RPMI8226 (cell line): ENCODE data around the gene ZFC3H1.

Experiments
- DNase-seq: peaks from one replicate; pipeline ENCODE4 v3.0.0-alpha.2; 2015

ZFC3H1 gene

DNA sequence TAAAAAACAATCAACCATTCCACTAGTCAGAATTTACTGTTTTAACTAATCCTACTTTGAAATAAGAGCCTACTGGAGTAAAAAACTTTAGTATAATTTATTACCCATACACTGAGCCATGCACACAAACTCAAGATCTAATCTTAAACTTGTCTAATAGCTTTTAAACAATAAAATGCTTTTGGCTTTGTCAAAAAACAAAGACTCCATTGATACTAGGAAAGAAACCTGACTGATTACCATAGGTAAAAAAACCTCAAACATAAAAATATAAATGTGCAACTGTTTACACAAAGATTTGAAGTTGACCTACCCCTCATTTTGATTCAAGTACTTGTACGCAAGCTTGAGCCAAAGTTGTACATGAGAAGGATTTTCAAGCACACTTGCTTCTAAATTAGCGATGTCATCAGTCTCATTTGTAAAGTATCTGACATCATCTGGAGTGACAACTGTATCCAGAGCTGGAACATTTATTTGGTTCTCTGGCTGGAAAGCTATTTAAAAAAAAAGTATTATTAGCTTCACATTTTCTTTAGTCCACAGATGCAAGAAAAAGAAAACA is 36.1 kb downstream of the ZFC3H1 start:
- DNase-seq: no peak

DNA sequence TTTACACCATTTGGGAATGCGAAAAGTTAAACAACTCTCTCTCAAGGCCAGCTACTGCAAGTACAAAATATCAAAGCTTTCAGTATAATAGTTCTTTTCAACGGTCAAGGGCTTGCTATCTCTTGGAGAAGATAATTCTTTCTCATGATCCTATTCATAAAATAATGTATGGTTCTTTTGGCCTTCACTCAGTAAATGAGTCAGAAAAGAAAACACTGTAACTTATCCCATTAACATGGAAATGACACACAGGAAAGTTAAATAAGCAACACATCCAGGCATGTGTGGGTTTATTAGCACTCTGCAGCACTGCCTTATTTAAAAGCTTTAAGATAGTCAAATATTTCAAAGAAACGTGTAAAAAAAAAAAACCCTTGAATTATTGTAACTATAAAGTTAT is 36.9 kb downstream of the ZFC3H1 start:
- no peak for DNase-seq

DNA sequence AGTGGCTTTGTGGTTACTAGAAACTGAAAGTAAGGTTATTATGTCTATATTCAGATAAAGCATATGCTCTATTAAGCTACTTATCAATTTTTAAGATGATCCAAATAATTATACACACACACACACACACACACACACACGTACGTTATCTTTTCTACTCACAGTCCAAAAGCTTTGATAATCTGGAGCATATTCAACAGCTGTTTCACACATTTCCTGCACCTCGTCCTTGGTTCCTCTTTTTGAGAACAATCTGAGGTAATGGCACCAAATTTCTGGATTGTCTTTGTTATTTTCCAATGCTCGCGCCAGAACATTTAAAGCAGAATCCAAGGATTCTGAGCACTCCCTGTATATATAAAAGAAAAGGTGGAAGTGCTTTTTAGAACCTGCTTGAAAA is 37.5 kb downstream of the ZFC3H1 start:
- DNase-seq: peak; percentile 45

DNA sequence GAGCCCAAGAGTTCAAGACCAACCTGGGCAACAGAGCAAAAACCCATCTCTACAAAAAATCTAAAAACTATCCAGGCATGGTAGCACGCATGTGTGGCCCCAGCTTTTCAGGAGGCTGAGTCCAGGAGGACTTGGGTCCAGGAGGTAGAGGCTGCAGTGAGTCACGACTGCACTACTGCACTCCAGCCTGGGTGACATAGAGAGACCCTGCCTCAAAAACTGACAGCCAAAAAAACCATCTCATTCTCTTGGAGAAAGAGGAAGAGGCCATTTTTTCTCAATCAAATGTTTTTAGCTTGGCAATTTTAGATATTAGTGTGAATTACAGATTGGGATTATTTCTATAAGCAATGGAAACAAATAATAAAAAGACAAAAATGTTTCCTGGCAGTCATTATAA is 38.2 kb downstream of the ZFC3H1 start:
- no peak for DNase-seq

DNA sequence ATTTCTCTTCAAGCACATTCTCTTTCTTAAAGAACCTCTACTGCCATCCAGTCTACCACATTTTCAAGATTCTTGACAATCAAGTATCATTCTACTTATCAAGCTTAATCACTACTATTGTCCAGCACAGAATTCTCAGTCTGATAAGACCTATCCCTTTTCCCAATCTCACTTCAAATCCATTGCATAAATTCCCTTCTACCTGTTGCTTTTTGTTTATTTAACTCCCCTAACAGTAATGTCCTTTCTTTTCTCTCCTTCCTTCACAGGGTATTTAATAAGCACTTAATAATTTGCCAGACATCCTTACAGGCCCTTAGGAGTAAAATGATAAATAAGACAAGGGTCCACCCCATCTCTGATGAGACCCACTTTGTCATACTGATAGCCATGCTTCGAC is 41.7 kb downstream of the ZFC3H1 start:
- no peak for DNase-seq

DNA sequence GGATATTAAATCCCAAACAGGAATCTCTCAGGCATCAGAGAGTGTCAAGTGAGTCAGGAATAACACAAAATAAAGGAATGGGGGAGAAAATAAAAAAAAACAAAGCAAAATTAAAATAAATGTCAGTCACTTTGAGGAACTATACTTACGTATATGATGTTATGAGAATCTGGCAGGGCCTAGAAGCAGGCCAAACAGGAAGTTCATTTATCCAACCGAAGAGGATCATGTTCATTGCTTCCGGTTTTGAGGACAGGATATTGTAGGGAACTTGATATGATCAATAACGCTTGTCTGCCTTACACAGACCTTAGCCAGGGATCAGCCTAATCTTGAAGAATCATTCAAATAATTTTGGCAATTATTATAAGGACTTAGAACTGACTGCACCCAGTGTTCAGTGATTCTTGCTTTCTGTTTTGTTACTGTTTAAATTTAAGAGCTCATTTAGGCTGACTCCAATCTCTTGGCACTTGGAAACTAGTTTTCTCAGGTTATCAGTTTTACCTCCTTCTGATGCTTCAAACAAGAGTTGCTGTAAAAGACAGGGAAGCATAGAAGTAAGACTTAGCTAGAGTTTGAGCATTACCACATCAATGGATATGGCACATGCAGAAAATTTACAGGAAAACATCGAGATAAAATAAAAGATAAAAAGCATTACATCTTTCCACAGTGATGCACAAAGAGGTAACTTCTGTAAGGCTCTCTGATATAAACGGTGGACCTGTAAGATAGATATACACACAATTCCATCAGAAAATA is 53.4 kb downstream of the ZFC3H1 start:
- no peak for DNase-seq

DNA sequence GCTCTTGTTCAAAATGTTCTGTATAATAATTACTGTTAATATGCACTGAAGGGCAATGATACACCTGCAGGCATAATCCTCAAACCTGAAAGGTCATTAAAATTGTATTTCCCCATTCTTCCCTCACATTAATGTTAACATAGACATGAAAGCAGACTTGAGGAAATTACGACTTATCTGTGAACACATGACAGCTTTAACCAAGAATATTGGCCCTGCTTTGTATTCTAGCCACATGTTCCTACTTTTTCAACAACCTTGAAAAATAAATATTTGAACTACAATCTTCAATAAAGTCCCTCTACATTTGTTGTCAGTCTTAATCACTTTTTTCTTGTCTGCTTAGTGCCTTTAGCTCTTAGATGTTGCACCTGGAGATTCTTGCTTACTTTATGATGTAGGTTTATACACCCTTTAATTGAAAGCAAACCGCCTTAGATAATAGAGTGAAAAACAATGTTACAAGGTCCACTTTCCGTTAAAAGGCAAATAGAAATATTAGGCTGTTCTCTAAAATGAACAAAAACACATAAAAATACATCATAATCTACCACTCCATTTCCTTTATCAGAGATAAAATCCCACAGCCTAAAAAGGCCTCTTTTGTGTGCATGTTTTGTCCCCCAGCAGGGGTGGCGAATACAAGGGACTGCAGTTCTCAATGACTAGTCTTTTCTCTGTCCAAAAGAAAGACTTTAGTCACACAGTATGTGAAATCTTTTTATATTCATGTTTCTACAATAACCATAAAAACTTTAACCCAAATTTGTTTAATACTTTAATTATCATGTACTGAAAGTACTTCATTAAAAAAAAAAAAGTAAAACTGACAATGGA is 55.9 kb downstream of the ZFC3H1 start:
- no peak for DNase-seq

DNA sequence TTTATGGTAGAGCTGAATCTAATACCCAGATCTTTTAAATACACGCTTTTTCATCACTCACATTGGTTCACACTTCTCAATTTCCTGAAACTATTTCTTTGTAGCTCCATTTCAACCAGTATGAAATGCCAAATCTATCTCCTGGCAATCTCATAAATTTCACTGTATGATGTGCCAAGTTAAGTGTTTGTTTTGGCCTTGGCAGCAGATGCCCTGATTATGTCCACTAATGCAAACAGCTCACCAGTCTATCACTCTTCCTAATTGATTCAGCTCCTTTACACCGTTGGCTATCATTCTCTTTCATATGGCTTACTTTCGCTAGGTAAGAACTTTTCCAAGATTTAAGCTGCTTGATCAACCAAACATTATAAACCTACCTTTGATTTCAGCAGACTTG is 58.6 kb downstream of the ZFC3H1 start:
- DNase-seq: no peak

DNA sequence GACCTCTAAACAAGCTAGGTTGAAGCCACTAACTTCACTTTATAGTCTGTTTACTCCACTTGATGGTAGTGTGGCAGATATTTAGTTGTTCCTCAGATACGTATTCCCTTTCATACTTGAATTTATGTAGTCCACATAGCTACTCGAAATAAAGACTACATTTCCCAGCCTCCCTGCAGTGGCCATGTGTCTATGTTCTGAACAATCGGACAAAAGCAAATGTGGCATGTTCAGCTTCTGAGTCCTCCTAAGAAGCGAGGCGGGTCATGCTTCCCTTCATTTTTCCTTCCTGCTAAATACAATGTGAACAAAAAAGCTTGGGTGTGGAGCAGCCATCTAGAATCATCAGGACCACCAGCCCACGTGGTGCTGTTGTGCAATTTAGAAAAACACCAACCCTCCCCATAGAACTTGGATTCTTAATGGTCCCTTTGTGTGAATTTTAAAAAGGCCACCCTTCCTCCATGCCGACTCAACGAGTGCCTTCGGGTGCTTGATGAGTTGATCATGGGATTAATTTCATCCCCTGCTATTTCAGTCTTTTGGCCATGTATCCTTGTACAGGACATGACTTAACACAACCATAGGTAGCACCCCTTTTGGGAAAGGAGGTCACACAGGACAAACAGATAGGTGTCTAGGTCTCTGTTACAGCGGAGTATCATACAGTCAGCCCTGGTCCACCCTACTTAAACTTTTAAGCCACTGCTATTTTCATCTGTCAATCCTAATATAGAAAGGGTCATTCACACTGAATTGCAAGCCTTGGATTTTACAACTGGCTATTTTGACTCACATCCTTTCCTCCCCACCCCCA is 60.7 kb downstream of the ZFC3H1 start:
- no peak for DNase-seq

DNA sequence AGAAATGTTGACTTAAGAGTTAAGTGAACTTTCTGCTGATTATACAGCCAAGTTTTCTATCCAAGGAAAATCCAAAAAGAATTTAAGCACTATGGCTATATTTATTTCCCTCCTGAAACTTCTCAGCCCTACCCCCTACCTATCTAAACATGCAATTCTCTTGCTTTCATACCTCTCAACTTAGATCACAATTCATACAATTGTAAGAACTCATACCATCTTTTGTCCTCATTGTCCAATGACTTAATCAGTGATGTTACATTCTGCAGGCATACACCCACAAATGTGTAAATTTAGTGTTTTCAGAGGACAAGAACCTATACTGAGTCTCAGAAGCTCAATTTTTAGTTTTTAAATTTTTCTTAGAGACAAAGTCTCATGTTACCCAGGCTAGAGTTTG is 62.1 kb downstream of the ZFC3H1 start:
- DNase-seq: no peak

DNA sequence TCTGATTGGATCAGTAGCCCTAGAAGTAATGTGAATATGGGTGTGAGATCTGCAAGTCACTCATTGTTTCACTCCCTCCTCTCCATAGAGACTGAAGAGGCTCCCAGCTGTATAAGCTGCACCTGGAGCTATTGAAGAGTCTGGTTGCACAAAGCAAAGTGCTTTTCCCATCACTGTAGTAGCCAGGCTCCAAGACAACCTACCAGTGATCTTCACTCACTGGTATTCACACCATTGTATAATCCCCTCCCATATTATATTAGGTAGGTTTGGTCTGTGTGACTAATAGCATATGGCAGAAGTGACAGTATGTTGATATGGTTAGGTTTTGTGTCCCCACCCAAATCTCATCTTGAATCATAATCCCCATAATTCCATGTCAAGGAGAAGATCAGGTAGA is 64.4 kb downstream of the ZFC3H1 start:
- DNase-seq: no peak

DNA sequence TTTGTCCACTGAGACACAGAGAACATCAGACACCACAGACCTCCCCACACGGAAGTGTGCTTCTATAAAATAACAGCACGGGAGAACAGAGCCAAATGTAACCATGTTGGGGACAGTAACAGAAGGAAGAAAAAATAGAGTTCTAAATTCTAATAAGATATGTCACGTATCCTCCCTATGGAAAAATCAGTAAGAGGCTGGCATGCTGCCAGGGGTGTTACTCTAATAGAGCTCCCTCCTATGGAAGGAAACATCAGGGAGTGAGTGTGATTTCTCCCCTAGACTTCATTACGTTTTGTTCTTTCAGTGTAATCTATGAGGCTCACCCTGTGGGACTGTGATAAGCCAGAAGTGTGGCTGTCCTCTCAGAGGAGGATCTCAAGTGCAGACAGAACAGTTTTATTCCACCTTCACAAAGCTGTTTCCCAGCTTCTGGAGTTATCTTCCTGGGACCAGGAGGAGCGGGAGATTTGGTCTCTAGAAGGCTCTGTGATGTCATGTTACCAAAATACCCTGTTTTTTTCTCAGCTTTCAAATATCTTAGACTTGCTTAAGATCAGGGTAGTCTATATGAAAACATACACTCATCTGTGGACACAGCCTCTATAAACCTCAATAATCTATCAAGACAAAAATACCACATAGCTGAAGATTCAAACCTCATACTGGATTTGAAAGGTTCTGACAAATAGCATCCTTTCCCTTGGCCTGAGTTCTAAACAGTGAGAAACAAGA is 69.3 kb downstream of the ZFC3H1 start:
- DNase-seq: no peak

DNA sequence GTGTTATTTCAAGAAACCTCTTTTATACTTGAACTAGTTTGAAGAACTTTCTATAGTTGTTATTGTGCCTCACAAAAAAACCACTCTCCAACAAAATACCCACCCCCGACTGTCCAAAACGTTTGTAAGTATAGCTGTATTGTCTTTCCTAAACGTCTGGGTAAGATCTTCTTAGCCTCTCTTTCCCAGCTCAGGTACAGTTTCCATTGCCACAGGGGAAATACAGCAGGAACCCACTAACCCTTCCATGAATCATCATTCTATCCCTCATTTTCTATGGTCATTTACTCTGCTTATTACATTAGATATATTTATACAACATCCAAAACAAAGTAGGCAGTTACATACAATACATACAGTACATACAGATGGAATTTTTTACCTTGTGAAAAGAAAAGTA is 70.8 kb downstream of the ZFC3H1 start:
- no peak for DNase-seq

DNA sequence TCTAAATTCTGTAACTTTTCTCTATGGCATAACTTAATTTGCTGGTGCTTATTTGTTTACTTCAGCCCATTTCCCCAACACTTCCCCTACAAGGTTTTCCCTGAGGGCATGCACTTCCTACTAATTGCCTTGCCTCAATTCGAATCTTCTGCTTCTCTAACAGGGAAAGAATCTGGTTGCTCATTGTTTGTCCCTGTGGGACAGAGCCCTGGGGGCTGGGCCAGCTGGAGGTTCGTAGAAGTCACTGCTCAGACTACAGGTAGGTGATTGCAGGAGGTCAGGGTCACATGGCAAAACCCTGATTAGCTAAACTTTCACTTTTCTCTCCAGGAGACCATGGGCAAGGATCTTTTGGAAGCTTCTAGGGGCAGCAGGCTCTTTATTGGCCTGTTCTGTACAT is 72.0 kb downstream of the ZFC3H1 start:
- DNase-seq: no peak

DNA sequence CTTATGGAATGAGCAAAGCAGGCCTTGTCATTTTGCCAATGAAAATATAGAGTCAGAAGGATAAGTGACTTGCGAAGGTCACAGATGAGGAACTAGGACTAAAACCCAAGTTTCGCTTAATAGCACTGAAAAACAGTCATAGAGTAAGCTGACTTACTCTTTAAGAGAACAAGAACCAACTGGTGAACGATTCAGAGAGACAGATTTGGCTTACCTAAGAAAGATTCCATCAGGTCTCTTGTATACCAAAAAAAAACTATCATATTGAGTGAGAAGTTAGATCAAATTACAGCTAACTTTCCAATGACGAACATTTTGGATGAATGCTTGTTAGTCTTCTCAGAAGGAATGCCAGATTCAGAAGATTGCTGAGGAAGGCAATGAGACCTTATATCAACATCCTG is 74.2 kb downstream of the ZFC3H1 start:
- DNase-seq: peak; percentile 64

DNA sequence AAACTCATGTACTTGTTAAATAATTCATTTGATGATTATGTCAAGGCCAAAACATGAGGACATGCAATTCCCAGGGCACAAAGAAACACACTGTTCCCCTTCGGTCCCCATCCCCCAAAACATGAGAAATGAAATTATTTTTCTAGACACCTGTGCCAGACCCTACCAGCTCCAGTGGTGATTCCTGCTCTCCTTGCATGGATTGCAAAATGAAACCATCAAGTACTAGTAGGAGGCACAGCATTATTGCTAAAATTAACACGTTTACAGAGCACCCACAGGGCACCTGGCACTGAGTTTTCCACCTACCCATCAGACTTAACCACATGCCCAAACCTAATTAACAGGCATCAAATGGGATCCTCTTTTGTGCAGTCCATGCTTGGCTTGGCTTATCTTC is 76.6 kb downstream of the ZFC3H1 start:
- no peak for DNase-seq

DNA sequence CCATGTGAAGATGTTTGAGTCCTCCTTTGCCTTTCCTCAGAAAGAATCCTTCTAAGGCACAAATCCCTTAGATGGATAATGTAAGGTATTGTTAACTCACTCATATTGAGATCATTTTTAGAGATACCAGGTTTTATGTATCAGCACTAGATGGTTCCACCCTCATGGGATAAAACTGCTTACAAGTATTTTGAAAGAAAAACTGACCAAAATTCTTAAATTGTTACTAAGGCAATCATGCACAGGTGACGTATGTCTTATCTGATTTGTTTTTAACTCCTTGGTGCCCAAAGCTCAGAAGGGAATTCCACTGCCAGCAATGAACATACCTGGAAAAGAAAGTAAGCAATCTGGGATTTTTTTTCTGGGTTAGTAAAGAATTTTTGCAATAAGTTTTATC is 78.4 kb downstream of the ZFC3H1 start:
- DNase-seq: no peak

DNA sequence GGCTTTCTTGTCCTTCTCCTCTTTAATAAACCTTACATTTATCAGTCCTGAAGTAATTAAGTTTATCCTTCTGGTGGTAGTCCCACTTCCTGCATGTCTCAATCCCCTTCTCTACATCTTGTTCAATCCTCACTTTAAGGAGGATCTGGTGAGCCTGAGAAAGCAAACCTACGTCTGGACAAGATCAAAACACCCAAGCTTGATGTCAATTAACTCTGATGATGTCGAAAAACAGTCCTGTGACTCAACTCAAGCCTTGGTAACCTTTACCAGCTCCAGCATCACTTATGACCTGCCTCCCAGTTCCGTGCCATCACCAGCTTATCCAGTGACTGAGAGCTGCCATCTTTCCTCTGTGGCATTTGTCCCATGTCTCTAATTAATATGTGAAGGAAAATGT is 79.3 kb downstream of the ZFC3H1 start:
- DNase-seq: no peak

DNA sequence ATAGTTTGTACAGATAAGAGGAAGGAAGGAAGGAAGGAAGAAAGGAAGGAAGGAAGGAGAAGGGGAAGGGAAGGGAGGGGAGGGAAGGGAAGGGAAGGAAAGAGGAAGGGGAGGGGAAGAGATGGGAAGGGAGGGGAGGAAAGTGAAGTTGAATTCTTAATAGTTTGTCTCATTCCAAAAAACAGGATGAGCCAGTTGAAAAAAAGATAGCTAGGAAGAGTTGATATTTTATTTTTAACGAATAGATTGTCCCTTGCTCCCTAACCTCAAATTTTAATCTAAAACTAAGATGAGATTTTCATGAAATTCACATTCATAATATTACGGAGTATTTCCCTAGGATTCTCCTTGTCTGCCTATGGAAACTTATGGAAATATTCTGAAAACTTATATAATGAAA is 80.7 kb downstream of the ZFC3H1 start:
- no peak for DNase-seq

DNA sequence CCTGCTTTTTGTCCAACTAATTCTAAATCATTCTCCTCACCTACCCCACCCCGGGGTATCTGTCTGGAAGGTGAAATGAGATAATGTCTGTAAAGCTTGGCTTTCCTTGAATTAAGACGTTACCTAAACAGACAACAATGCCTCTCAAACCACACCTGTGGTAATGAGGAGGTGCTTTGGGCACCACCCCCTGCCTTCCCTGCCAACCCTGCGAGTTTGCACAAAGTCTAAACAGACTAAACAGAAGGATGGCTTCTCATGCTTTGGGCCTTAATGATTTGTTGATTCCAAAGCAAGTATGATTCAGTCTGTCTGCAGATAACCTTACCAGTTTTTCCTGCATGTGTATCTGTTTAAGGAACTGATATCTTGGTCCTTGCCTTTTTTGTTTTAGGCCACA is 82.4 kb downstream of the ZFC3H1 start:
- DNase-seq: no peak

DNA sequence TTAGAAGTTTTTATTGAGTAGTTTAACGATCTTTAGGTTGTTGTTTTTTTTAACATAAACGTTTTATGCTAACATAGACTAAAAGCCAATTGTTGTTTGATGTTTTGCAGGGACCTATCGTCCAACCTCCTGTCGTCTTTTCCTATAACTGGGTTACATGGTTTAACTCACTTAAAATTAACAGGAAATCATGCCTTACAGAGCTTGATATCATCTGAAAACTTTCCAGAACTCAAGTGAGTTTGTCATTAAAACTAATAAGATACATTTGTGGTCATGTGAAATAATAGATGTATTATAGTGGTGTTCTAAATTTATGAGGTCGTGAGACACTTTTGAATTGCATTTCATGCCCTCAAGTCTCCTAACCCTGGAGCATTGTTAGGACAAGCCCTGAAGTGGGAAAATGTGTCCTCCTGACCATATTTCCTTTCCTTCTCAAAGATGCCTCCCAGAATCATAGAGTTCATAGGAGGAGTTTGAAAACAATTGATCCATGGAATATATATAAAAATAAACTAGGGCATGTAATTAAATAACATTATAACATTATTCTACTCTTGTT is 84.9 kb downstream of the ZFC3H1 start:
- no peak for DNase-seq

DNA sequence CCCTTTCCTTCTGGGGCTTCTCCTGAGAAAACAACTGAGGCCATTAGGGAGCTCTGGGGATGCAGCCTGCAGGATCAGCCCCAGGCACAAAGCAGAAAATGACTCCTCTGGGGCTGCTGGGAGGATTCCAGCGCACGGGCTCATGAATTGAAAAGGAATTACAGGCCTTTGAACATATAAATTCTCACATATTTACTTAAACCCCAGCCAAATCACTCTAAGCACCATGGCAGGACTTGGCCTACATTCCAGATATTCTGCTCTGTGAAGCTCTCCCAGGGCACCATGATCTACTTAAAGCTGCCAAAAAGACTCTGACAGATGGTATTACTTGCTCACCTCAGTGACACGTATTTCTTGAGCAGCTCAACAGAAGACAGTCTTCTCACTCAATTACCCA is 87.2 kb downstream of the ZFC3H1 start:
- no peak for DNase-seq
